ELR (cell line): ENCODE results near the gene KCNAB2.

Experiments
- DNase-seq: peaks from one replicate; pipeline ENCODE4 v3.0.0-alpha.2; 2015; ENCODE audit warnings: low read depth

Gene KCNAB2

GRCh38 chr1:6030547-6031261 is 15.0 kb upstream of the KCNAB2 start:
- no peak for DNase-seq

- DNase-seq = no peak
These were observed 12.6 kb upstream of the KCNAB2 start for GRCh38 chr1:6033124-6033523.

GRCh38 chr1:6033986-6034749 is 11.5 kb upstream of the KCNAB2 start:
- DNase-seq = peak; percentile 44

- DNase-seq = no peak
These were observed 11.0 kb upstream of the KCNAB2 start for GRCh38 chr1:6034750-6035096.

GRCh38 chr1:6035303-6035702 is 10.4 kb upstream of the KCNAB2 start:
- DNase-seq = no peak

- DNase-seq = no peak
These were observed 10.0 kb upstream of the KCNAB2 start for GRCh38 chr1:6035719-6036118.

DNA sequence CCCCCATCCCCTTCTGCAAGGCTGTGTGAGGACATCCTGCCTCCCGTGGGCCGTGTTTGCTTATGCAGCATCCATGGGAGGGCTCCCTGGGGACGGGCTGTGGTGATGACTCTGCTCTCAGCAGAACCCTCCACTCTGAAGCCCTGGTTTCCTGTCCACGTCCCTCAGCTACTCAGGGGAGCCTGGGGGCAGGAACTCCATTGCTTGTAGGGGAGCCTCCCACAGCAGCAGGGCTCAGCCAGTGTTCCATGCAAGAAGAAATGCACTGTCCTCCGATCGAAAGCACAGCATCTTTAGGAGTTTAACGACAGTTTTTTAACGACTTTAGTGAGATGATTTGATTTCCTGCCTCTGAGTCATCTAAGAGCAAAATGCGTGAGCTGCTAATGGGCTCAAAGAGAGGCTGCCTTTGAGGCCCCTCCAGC is 8.3 kb upstream of the KCNAB2 start:
- peak; percentile 76 for DNase-seq

GRCh38 chr1:6038603-6039002 is 7.1 kb upstream of the KCNAB2 start:
- DNase-seq = no peak

DNA sequence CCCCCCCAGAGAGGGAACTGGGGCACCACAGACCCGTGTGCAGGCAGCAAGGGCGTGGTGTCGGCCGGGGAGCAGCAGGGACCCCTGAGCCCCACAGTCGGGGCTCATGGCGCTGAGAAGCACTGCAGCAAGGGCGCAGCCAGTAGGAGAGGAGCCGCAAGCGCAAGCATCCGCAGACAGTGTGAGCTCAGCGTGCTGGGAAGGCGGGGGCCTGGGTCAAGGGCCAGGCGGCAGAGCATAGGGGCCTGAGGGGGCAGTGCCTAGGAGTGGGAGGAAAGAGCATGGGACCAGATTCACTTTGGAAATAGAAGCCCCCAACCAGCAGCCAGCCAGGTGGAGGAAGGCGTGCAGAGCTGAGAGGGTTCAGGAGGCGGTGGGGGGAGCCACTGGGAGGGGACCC is 6.7 kb upstream of the KCNAB2 start:
- no peak for DNase-seq

- no peak for DNase-seq
These were observed 5.2 kb upstream of the KCNAB2 start for GRCh38 chr1:6040444-6040843.

DNA sequence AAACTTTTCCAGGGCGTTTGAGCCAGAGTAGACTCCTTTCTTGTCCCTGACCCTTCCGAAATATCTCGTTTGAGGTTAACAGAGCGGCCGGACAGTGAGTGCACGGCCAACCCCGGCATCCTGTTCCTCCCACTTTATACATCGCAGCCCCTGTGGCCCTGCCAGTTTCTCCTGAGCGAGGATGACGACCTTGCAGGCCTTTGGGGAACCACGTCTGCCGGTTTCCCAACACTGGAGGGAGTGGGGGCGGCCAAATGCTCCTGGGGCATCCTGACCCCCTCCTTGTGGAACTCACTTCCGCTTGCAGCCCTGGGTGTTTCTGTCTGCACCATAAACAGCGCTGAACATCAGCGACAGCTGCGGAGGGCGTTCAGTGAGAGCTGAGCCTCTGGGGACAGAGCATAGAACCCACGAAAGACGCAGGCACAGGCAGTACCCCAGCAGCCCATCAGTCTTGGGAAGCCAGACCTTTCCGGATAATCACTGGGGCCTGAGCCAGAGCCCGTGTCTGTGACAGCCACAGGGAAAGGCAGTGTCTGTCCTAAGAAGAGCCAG is 4.8 kb upstream of the KCNAB2 start:
- DNase-seq = no peak

DNA sequence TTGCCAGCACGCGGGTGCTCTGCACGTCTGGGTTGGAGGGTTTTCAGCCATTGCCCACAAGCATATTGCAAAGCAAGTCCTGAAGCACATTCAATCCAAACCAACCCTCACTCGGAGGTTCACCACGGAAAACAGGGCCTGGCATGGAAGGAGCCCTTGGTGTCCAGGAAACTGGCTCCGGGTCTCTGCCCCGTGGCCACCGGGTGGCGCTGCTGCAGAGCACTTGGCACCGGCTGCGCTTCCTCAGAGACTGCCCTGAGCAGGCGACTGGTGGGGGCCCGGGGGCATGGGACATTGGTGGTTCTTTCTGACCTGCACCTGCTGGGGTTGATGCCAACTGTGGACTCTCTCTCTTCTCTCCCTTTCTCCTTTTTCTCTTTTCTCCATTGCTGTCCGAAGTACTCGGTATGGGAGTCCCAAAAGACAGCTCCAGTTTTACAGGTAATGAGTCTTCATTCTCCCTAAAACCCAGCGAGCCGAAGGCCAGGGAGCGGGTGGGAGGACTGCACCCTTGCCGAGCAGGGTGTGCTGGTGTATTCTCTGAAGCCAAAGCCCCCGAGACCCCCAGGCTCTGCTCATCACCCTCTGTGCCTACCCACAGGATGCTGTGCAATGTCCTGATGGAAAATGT is 4.1 kb upstream of the KCNAB2 start:
- DNase-seq = peak; percentile 38

DNA sequence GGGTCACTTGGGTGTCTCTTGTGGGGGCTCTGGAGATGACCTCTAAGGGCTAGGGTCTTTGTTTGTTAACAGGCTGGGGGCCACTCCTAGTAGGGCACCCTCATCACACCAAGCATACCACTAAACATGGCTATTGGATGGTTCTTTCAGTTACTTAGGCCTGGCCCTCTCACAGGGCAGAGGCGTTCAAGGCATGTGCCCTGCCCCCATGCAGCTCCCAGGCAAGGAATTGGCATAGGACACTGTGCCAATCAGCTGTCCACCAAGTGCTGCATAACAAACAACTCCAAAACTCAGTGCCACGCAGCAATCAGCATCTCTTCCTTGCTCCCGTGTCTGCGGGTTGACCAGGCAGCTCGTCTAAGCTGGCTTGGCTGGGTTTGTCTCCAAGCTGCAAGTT is 2.1 kb upstream of the KCNAB2 start:
- no peak for DNase-seq

DNA sequence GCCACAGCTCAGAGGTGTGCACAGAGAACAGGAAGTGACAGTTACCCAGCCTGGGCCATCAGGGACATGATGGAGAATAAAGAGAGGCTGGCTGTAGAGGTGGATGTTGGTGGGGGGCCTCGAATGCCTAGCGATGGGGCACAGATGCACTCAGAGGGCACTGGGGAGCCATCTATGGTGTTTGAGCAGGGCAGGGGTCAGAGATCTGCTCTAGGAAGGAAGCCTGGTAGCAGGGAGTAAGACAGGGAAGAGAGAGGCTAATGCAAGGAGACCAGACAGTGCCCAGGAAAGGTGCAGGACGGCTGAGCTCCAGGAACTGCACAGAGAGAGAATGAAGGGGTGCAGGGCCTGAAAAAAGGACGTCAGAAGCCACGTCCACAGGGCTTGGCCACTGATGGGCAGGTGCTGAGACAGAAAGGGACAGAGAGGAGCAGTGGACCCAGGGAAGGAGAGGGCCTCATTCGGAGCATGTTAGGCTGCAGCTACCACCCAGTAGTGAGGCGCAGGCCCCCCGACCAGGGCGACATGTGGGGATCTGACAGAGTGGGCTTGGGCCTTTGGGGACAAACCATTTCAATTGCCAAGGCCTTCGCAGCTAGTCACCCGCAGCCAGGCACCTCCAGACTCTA is 1.1 kb upstream of the KCNAB2 start:
- DNase-seq = no peak

- no peak for DNase-seq
These were observed 582 bp upstream of the KCNAB2 start for GRCh38 chr1:6045110-6045502.

- DNase-seq = no peak
These were observed 591 bp downstream of the KCNAB2 start for GRCh38 chr1:6046279-6046678.

GRCh38 chr1:6048179-6048867 is 2.6 kb downstream of the KCNAB2 start:
- peak; percentile 16 for DNase-seq

DNA sequence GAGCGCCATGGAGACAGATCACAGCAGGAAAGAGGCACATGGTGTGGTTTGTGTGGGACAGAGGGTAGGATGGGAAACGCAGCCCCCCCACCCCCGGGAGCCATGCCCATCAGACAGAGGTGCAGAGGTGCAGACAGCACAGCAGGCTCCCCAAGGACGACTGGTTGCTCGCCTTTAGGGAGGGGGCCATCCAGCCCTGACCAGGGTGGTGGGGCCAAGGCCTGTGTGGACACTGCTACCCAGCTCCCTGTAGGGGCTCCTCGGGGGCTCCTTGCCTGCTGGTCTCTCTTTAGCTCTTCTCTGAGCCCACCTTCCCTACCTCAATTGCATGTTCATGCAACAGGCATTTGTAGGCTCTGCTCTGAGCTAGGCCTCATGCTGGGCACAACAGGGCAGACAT is 3.7 kb downstream of the KCNAB2 start:
- DNase-seq = no peak

DNA sequence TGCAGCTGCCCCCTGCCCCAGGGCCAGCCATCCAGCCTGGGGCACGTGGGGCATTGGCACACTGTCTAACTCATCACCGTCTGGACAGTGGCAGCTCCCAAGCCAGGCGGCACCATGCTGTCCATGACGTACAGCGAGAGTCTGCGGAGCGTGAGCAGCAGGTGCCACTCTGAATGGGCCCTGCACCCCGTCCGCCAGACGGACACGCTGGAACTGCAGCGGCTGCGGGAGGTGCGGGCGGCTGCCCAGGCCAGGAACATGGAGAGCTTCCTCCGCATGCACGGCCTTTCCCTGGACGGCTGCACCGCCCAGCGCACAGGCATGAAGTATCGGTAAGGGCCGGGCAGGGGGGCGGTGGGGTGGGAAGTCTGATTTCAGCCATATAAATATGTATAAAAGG is 5.7 kb downstream of the KCNAB2 start:
- no peak for DNase-seq

GRCh38 chr1:6052543-6053205 is 7.0 kb downstream of the KCNAB2 start:
- DNase-seq = peak; percentile 65

- DNase-seq = no peak
These were observed 7.5 kb downstream of the KCNAB2 start for GRCh38 chr1:6053206-6053546.

DNA sequence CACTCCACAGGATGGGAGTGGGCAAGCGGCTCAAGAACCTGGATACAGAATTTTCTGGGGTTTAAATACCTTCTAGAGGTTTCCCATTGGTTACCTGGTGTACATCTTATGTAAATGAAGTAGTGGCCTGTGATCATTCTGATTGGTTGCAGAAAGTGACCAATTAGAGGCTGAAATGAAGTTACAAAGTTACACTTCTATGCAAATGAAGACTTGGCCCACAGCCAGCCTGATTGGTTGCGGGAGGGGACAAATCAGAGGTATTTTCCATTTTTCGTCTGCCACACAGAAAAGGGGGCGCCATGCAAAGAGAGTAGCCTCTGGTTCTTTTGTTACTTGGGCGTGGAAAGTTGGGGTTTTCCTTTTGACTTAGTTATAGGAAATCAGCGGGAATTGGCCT is 8.9 kb downstream of the KCNAB2 start:
- no peak for DNase-seq
